Hematopoietic multipotent progenitor cell treated with erythropoietin and hydrocortisone succinate and interleukin-3 and kit ligand, for 15 days (in vitro differentiated cells): ENCODE results near the gene GPD1.
"Not testable (repeated sequence)": the region's sequence is repeated elsewhere in the genome, so short reads cannot be mapped to it uniquely, and the experiment has no call there.

Source experiments
- DNase-seq: peaks from one replicate; pipeline ENCODE4 v3.0.0-alpha.2; 2015; ENCODE audit warnings: low spot score

GPD1 gene

DNA sequence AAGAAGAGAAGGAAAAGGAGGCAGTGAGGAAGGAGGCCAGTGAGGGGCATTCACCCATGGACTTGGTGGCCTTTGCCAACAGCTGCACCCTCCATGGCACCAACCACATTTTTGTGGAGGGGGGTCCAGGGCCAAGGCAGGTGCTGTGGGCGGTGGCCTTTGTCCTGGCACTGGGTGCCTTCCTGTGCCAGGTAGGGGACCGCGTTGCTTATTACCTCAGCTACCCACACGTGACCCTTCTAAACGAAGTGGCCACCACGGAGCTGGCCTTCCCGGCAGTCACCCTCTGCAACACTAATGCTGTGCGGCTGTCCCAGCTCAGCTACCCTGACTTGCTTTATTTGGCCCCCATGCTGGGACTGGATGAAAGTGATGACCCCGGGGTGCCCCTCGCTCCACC, 30.1 kb upstream of the GPD1 start:
- no peak for DNase-seq

DNA sequence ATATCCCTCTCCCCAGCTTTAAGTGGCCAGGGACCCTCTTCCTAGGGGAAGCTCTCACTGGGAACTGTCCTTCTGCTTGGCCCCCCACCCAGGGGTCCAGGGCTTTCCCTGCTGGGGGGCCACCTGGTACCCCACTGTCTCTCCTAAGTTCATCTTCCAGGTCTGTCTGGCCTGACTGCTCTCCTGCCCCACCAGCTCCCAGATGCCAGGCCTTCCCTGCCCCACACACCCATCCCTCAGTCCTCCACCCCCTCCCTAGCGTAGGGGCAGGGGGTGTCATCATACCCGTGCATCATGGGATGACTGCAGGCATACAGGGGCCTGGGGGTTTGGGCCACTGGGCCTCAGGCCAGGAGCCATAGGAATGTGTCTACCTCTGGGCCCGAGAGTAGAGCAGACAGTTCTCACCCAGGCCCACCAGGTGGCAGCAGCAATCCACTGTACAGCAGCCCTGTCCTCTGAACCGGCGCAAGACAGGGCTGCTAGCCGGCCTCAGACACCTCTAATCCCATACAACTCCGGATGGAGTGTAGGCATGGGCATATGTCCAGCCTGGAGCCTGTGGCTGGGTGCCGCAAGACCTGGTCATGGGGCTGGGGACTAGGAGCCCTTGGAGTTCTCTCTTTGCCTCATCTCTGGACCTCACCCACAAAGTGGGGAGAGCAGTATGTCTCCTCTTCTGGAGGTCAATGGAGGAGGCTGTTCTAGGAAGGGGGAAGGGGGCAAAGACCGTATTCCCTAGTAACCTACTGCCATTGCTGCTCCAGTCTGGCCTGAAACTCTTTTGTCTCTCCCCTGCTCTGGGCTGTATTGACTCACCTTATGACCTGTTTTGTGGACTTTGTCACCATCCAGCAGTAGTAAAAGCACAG, 28.6 kb upstream of the GPD1 start:
- DNase-seq = peak; percentile 81

DNA sequence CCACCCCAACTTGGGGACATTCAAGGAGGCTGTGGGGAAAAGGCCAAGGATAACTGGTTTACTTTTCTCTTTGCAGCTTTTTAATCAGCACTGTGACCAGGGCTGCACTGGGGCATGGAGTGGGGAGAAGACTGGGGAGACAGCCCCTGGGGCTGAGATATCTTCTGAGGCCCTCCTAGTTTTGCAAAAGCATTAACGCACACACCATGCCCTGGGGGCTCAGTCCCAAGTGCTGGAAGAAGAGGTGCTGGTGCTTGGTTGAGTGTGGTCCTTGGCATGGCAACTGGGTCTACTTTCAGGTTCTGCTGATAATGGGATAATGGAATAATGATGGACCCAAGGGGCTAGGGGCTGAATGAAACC, 28.0 kb upstream of the GPD1 start:
- DNase-seq = no peak

DNA sequence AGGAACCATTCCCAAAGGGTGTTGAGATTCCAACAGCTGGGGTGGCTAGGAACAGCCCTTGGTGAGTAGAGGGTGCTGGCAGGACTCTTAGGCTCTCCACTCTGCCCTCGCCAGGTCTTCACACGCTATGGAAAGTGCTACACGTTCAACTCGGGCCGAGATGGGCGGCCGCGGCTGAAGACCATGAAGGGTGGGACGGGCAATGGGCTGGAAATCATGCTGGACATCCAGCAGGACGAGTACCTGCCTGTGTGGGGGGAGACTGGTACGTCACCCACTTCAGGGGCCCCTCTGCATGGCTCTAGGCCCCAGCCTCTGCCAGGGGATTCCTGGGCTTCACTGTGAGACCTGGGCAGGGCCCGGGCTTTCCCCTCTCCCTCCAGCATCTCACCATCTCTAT, 26.7 kb upstream of the GPD1 start:
- DNase-seq = no peak

DNA sequence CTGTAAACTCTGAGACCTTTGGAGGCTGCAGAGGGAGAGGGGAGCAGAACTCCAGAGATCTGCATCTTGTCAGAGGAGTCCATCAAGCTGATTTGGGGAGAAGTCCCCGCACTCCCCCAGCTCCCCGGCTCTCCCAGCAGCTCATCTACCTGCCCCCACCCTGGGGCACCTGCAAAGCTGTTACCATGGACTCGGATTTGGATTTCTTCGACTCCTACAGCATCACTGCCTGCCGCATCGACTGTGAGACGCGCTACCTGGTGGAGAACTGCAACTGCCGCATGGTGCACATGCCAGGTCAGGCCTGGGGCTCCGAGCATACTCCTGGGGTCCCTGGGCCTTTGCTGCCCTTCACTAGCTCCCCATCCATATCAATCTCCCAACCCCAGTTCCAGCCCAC, 25.5 kb upstream of the GPD1 start:
- DNase-seq = no peak

DNA sequence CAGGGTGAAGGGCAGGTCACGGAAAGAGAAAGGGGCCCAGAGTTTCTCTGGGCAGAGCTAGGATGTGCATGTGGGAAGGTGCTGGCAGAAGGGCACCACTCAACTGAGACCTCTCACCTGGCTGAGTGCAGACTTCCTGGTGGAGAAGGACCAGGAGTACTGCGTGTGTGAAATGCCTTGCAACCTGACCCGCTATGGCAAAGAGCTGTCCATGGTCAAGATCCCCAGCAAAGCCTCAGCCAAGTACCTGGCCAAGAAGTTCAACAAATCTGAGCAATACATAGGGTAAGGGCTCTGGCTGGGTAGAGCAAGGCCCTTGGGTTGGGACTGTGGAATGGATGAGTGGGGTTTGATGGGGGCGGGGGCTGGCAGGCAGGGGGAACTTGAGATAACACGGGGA, 24.0 kb upstream of the GPD1 start:
- no peak for DNase-seq

DNA sequence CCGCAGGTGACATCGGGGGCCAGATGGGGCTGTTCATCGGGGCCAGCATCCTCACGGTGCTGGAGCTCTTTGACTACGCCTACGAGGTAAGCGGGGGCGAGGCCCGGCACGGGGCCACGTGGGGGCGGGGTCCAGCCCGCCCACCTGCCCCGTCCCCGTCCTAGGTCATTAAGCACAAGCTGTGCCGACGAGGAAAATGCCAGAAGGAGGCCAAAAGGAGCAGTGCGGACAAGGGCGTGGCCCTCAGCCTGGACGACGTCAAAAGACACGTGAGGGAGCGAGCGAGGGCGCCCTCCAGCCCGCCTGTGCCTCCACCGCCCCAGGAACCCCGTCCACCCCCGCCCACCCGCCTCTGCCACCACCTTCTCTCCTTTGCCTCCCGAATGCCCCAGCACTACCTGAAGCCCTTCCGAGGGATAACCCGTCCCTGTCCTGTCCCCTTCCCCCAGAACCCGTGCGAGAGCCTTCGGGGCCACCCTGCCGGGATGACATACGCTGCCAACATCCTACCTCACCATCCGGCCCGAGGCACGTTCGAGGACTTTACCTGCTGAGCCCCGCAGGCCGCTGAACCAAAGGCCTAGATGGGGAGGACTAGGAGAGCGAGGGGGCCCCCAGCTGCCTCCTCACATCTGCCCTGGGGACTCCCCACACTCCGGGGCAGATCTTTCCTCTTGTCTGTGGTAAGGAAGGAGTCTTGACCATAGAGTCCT, 22.6 kb upstream of the GPD1 start:
- no peak for DNase-seq

DNA sequence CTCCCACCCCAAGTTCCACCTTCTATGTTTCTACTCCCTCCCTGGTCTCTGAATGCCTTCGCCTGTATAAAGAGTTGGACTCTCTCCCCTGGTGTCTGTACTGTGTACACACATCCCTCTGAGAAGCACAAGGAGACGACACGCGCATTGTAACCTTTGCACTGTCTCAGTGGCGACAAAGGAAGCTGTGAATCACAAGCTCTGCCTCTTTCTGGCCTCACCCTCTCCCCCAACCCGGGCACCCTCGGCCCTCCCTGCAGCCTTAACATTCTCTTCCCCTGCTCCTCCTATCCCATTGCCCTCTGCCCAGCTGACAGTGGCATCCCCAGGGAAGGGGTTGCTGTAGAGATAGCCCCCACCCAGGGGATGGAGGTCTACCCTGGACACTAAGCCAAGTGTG, 21.2 kb upstream of the GPD1 start:
- no peak for DNase-seq

DNA sequence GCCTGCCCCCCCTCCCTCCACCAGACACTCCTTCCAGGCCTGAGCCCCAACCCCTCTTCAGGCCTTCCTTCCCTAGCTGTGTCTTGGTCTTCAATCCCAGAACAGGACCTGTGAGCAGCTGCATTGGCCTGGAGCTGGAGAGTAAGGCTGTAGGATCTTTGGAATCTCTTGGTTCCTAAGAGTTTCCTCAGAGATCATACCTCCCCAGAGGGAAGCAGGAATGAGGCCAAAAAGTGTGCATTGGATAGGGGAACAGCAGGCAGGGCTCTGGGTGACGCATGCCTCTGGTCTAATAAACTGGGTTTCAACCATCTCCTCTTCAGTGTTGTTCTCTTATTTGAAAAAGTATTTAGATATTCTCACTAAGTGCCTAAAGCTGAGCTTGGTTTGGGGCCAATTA, 20.5 kb upstream of the GPD1 start:
- DNase-seq = no peak

DNA sequence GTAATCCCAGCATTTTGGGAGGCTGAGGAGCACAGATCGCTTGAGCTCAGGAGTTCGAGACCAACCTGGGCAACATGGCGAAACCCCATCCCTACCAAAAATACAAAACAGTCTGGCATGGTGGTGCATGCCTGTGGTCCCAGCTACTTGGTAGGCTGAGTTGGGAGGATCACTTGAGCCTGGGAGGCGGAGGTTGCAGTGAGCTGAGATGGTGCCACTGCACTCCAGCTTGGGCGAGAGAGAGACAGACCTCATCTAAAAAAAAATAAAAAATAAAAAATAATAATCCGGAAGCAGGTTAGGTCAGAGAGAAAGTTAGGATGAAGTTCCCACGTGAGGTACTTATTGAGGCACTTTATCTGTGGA, 19.4 kb upstream of the GPD1 start:
- DNase-seq = not testable (repeated sequence)

DNA sequence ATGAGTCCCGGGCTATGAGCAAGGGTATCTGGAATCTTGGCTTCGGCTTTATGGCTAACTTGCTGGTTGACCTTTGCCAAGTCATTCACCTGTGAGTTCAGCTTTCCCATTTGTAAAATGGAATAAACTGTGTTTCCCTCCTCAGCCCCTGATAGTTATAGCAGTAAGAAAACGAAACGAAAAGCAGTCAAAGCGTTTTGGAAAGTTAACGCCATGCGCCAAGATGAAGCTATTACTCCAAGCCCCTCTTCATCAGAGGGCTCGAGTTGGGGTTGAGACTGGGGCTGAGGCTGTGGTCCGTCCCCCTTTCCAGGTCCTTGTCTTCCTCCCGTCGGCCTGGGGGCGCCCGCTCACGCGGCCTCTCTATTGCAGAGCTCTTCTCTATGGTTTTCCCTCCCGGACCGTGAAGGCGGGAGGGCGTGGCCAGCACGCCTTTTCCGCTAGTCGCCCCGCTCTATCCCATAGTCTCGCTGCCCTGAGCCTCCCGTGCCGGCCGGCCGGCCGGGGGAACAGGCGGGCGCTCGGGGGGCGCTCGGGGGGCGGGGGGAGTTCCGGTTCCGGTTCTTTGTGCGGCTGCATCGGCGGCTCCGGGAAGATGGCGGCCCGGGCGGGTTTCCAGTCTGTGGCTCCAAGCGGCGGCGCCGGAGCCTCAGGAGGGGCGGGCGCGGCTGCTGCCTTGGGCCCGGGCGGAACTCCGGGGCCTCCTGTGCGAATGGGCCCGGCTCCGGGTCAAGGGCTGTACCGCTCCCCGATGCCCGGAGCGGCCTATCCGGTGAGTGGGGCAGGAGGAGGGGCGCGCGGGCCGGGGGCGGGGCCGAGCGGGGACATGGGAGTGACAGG, 18.8 kb upstream of the GPD1 start, which contains the start of gene SMARCD1:
Gene SMARCD1, plus strand, starts transcription at position 568 of the 840 bp plus-strand sequence. Its CDS starts 28 bp downstream, at position 596.
- peak; percentile 91 for DNase-seq

DNA sequence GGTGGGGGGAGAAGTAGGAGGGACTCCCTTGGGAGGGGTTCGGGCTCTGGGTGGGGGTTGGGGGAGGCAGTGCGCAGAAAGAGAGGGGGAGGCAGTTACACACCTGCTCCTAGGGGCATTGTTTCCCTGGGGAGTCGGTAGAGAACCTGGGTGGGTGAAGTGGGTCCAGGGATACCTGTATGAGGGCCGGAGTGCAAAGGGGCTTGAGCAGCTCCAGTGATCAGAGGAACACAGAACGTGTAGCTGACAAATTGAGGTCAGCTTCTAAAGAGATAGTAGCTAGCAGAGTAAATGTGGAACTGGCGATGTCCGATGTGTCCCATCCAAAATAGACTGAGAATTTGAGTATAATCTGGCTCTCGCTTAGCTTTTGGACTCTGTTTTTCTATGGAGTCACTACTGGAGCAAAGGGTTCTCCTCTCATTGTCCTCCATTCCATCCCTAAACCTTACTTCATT, 18.2 kb upstream of the GPD1 start:
- no peak for DNase-seq

DNA sequence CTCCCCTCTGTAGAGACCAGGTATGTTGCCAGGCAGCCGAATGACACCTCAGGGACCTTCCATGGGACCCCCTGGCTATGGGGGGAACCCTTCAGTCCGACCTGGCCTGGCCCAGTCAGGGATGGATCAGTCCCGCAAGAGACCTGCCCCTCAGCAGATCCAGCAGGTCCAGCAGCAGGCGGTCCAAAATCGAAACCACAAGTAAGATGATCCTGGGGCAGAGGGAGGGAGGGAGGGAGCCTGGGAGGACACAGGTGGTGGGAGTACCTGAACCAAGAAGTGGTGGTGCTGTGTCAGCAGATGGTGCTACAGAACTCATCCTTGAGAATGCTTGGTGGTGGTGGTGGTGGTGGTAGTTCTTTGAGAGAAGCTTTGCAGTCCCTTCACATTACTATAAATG, 17.7 kb upstream of the GPD1 start:
- DNase-seq = no peak

DNA sequence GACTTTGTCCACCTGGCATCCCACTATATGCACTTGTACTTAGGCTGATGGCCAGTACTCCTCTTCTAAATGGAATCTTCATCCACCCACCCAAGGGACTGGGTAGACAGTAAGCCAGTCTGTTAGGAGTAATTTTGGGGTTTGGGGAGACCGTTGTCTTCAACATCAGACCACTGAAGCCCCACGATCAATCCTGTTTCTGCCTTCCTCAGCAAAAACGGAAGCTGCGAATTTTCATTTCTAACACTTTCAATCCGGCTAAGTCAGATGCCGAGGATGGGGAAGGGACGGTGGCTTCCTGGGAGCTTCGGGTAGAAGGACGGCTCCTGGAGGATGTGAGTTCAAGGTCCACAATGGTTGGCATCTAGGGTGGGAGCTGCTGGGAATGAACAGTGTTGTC, 16.7 kb upstream of the GPD1 start:
- DNase-seq = no peak

DNA sequence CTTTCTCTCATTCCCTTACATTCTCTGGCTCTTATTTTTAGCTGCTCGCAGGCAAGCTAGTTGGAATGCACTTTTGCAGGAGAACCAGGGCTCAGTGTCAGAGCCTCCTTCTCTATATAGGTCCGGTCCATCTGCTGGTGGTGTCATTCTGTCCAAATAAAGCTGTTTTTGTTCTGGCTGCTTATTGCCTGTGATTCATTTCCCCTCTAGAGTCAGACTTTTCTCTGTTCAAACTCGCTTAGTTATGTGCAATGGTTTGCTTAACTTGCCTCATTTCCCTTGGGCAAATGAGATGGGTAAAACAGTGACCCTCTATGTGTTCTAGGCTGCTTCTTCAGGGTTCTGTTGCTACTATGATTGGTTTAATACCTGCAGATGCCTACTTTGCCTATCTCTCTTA, 15.8 kb upstream of the GPD1 start:
- no peak for DNase-seq

DNA sequence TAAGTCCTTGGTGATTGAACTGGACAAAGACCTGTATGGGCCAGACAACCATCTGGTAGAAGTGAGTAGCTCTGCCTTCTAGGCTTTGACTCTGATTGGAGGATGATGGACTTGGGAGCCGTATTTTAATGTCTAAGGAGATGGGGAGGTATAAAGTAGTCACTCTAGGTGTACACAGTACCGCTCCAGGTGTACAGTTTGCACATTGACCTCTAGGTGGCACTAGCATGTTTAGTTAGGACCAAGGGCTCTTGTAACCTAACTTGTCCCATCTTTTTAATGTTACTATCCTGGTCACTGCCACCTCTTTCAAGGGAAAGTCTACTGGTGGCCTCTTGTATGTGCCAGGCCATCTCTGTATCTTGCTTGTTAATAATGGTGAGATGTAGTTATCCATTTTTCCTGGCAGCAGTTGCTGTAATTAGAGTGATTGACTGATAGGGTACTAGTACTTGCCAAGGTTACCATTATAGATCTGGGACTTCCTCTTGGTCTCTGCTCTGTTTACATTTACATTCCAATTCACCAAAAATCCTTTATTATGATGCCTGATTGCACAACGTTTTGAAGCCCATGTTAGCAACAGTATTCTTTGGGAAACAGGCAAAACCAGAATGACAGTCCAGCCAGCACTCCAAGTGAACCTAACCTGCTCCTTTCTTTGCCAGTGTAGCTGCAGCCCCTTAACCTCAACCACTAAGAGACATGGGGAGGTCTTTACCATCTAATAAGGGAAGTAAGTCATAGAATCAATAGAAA, 15.1 kb upstream of the GPD1 start:
- DNase-seq = peak; percentile 80

DNA sequence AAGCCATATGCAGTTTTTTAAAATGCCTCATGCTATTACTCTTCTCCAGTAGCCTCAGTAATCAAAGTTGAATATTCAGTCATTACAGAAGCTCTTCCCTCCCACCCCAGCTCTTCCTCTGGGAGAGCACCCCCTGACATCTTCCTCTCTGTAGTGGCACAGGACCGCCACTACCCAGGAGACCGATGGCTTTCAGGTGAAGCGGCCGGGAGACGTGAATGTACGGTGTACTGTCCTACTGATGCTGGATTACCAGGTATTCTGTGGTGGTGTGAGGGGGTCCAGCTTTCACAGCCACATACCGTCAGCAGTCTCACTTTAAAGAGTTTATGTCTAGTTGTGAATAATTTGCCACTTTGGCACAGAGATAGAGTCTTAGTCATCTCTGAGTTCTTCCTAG, 14.1 kb upstream of the GPD1 start:
- DNase-seq = no peak

DNA sequence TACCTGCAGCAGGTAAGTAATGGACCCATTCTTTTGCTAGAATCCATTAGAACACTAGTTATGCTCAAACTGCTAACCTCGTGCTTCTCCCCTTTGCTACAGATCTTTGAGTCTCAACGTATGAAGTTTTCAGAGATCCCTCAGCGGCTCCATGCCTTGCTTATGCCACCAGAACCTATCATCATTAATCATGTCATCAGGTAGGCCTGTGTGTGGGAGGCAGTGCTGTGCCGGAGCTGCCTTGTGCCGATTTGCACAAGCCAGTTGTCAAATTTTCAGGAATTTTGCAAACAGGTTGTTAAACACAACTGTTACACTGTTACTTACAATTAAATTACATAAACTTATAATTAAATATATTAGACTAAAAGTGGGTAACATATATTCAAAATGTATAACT, 13.4 kb upstream of the GPD1 start:
- no peak for DNase-seq

DNA sequence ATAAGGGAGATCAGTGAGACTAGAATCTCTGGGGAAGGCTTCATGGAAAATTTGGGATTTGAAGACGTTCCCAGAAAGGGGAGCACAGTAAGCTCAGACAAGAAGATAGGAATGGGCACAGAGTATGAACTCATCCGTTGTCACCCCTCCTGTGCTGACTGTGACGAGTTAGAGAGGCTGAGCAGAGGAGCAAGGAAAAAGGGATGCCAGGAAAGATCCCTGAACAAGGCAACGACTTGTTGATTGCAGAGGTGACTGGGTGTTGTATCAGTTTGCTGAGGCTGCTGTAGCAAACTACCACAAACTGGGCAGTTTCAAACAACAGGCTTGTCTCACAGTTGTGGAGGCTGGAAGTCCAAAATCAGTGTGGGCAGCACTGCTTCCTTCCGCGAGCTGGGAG, 5.9 kb upstream of the GPD1 start:
- no peak for DNase-seq

DNA sequence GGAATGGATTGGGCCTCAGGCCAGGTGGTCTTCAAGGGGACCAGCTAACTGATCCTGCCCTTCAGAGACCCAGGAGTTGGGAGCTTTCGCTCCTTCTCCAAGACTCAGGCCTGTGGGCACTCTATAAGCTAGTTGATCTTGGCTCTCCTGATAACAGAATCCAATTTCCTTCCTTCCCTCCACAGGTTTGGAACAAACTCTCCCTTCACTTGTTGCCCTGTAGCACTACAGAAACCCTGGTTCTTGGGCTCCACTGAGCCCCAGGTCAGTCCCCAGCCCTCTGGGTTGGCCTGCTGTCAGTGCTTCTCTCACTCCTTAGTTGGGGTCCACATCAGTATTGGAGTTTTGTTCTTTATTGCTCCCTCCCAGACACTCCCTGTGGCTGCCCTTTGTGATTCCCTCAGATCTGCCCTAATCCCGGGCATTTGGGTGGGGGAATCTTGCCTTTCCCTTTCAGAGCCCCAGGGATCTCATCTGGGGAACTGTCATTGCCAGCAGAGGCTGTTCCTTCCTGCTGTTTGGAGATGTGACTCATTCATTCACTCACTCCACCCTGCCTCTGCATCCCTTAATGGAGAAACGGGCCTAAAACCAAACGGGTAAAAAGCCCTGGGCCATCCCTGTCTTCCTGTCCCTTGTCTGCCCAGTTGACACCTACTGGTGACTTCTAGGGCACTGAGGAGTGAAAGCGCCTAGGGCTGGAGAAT, 4.4 kb upstream of the GPD1 start:
- DNase-seq = no peak

DNA sequence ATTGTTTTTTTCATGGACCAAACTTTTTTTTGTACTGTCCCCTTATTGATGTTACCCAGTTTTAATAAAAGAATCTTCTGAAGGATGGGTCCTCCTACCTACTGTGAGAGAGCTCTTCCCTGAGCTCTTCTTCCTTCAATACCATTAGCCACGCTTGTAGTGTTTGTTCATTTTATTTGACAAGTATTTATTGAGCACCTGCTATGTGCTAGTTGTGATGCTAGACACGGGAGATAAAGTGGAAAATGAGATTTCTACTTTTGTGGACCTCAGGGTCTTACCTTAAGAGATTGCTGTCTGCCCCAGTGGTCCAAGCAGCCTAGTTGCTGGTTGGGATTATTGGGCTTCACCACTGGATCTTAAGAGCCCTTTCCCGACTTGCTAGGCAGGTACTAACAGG, 3.2 kb upstream of the GPD1 start:
- no peak for DNase-seq
